Tibial nerve (tissue), 3 donors: Measurements from ENCODE around the gene SCG2.
"Not testable (repeated sequence)": the region's sequence is repeated elsewhere in the genome, so short reads cannot be mapped to it uniquely, and the experiment has no call there.

Source experiments
- CTCF ChIP-seq, 5 experiments: fragments of 200-600 bp in 3 of 5; fragments of 450-650 bp in 2 of 5; sonication (generic) in 3 of 5; IDR thresholded peaks; one replicate each; pipeline ENCODE4 v1.5.1; 2016 to 2019; ENCODE audit warnings: antibody characterized with exemption in 5 of 5, mild to moderate bottlenecking in 3 of 5, moderate library complexity in 2 of 5
- POLR2A ChIP-seq, 2 donors: fragments of 450-650 bp; IDR thresholded peaks; one replicate each; pipeline ENCODE4 v1.6.1; 2017; ENCODE audit warnings: antibody characterized with exemption in 2 of 2, mild to moderate bottlenecking in 2 of 2, moderate library complexity in 2 of 2

GRCh38 chr2:223592689-223593088, 9.5 kb downstream of the SCG2 start:
- TF ChIP-seq CTCF, POLR2A (IDR thresholded peaks at IDR 0.05): not testable (repeated sequence)
